Measurements from ENCODE around the gene ROR1.
"Not testable (repeated sequence)": the region's sequence is repeated elsewhere in the genome, so short reads cannot be mapped to it uniquely, and the experiment has no call there.

ROR1 gene

DNA sequence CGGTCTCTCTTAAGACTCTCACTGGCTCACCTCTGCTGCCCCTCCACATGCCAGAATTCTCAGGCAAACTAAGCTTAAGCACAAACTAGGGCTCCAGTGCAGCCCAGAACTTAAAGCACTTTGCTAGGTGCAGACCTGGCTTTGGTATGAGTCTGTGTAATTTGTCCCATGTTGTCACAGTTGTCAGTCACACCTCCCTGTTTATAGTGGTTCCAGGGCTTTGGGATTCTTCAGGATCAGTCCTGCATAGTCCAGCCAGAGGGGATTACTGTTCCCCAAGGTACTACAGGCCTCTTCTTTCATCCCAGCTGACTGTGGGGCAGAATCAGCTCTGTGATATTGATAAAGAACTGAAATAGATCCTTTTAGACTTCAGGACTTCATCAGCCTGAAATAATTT is 324.6 kb downstream of the ROR1 start:
- DNase-seq (ENCODE audit: low read depth in 2 of 2): no peak

DNA sequence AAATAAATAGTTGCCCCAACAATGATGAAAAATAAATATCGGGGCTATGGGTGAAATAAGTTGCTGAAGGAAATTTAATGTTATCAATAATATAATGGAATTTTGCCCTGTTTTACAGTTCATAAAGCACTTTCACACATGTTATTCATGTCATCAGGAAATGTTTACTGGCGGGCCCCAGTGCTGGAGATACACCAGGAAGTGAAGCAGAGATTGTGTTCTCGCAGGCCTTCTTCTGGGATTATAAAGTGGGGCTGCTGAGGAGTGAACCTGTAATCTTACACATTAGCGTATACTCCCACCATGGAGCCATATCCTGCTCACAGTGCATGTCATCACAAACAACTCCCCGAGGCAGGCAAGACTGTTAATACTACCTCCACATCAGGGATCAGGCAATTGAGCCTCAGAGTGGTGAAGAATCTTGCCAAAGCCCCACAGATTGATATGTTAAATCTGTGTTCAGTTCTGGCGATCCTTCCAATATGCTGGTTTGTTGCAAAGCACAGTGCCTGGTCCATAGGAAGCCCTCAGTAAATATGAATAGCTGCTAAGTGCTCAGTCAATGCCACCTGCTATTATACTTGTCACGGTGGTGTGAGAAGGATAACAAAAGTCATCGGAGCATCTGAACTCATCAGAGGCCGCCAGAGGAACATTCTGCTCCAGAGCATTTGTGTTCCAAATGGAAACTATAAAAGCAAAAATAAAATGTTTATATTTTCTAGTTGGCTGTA is 325.2 kb downstream of the ROR1 start:
- DNase-seq (ENCODE audit: low read depth in 2 of 2): no peak

DNA sequence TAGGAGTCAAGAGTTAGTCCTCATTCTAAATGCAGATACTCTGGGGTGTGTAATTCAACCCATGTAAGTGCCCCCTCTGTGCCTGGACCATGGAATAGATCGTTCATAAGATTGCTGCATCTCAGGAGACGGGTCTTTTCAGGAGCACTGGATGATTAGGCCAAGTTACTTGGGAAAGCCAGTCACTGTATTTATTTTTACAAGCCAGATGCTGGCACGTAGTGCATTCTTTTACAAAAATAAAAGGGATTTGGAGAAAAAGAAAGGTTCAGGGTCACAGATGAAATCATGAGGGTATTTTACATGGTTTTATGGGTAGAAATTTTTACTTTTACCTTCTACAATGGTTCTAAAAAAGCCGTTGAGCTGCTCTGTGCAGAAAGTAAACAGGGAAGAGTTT is 327.0 kb downstream of the ROR1 start:
- no peak for DNase-seq (ENCODE audit: low read depth in 2 of 2)

DNA sequence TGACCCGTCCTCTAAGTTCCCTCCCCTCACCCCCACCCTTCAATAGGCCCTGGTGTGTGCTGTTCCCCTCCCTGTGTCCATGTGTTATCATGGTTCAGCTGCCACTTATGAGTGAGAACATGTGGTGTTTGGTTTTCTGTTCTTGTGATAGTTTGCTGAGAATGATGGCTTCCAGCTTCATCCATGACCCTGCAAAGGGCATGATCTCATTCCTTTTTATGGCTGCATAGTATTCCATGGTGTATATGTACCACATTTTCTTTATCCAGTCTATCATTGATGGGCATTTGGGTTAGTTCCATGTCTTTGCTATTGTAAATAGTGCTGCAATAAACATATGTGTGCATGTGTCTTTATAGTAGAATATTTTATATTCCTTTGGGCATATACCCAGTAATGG is 330.8 kb downstream of the ROR1 start:
- not testable (repeated sequence) for DNase-seq (ENCODE audit: low read depth in 2 of 2)

DNA sequence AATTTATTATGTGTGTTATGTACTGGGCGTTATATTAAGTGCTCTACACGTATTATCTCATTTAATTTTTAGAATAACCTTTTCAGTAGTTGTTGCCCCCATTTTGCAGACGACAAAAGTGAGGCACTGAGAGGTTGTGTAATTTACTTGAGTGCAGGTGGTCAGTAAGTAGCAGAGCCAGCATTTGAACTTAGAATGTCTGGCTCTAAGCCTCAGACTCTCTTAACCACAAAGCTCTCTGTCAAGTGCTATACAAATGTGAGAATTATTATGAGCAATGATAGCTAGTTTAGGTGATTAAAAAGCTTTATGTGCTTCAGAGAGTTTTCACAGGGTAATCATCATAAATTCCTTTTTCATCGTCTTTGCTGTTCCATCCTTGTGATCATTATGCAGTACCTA is 333.3 kb downstream of the ROR1 start:
- DNase-seq (ENCODE audit: low read depth in 2 of 2): no peak

DNA sequence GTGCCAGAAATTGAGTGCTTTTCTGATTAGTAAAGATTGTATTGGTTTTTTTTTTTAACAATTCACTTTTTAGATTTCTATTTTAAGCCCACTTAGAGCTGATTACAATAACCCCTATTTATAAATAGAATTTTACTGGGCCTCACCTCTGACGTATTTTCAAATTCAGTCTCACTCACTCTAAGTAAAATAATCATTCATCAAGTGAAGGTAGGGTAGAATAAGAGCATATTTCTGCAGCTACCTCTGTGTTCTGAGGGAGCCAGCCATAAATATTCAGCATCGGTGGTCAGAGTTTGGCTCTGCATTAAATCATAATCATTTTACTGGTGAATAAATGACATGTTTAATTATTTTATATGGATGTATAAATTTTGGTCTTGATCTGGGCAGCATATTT is 333.8 kb downstream of the ROR1 start:
- no peak for DNase-seq (ENCODE audit: low read depth in 2 of 2)

DNA sequence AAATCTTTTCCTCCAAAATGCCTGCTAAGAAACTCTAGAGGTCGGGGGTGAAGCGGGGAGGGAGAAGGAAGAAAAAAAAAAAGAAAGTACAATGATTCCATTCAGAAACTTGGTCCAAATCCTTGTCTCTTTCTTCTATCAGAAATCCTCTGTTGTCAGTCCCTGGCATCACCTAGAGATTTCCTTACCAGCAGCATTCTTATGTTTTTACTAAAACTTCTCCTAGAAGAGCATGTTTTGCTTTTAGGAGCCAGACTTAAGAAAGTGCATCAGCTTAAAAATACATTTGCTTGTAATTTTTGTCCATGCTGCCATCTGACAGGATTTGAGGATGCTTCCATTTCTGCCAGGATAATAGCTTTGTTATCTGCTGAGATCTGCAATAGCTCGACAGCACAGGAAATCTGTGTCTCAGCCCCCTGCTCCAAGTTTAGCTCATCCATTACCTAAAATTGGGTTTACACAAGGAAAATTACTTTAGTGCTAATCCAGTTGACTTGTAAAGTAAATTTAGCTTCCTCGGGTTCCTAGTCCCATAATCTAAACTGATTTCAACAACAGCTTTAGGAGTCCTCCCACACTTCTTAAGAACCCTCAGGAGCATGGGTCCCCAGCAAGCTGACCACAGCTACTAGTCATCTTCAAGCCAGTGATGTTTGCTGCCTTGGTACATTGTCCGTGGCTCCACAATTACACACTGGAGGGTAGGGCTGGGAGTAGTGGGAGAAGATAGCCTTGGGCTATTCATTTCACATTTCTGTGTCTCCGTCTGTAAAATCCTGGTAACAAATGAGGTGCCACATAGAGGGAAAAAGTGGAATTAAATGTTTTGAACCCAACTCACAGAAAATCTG is 337.3 kb downstream of the ROR1 start:
- no peak for DNase-seq (ENCODE audit: low read depth in 2 of 2)

DNA sequence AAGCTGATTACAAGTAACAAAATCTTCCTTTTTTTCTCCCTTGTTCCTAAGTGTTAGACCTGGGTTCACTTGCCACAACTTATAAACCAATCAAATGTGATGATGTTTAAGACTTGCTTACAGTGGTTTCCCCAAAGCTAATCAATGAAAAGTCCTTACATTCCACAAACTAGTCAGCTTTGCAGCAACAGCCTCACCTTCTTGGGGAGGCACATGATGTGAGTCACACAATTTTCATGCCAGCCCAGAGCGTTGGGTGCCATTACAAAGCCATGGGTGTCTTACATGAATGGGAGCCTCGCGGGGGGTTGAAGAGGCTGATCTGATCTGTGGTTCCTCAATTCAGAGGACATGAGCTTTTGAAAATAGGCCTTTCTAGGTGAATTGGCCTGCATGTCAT is 338.0 kb downstream of the ROR1 start:
- no peak for DNase-seq (ENCODE audit: low read depth in 2 of 2)

DNA sequence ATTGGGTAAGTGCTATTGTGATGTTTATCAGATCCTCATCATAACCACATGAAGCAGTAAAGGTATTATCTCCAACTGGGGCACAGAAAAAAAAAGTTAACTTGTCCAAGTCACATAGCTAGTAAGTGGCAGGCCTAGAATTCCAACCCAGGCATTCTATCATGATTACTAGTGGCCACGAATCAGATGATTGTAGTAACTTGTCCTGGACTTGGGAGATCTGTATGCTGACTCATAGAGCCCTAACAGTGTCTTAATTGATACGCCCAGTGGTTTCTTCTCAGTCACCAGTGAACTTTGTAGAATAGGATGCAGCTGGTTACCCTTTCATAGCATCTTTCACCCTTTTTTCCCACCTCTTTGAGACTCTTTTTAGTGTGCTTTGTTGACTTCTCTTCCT is 338.5 kb downstream of the ROR1 start:
- peak in 1 of 2 experiments; percentile 49 for DNase-seq (ENCODE audit: low read depth in 2 of 2)

DNA sequence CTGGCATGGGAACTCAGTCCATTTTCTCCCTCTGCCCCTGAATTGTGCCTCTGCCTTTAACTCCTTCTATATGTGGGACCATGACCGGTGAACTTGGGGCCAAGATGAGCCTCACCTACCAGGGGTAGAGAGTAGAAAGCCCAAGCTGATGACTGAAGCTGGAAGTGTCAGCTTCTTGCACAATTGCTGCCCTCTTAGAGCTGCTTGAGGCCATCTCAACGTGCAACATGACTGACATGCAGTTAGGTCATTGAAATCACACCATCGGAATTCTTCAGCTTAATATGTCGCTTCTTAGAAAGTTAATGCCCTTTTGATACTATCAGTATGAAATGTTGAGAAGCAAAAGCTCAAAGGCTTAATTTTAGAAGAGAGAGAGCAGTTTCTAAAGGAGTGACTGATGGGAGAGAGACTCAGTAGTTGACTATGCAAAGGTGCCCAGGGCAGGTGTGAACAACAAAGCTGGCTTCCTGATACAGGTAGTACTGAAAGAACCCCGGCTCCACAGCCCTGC is 340.3 kb downstream of the ROR1 start:
- DNase-seq (ENCODE audit: low read depth in 2 of 2): no peak

DNA sequence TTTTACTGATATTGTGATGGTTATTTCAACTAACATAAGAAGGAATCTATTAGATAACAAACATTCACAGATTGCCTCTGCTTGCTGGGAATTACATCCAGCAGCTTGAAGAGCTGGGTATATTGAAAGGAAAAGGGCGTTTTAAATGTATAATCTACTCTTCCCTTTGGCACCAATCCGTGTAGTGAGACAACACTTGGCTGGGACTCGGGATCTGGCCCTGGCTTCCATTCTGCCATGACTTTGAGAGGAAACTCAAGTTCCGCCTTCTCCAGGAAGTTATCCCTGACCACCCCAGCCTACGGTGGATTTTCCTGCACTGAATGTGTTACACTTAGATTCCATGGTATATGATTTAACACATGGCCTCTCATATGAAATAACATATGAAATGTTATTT is 342.7 kb downstream of the ROR1 start:
- no peak for DNase-seq (ENCODE audit: low read depth in 2 of 2)

DNA sequence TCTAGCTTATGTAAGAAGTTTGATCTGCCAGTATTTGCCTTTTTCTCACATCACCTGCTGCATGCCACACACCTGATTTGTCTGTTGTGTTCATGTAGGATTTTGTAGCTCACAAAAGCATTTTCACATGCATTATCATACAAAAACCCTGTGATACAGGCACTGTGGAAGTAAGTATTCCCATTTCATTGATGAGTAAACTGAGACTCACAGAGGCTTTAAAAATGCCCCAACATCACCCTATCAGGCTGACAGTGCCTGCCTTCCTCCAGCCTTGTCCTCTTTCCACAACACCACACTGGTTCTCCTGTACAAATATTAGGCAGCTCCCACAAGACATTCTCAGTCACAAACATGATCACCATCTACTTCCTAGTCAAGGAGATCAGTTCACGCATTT is 343.7 kb downstream of the ROR1 start:
- no peak for DNase-seq (ENCODE audit: low read depth in 2 of 2)

DNA sequence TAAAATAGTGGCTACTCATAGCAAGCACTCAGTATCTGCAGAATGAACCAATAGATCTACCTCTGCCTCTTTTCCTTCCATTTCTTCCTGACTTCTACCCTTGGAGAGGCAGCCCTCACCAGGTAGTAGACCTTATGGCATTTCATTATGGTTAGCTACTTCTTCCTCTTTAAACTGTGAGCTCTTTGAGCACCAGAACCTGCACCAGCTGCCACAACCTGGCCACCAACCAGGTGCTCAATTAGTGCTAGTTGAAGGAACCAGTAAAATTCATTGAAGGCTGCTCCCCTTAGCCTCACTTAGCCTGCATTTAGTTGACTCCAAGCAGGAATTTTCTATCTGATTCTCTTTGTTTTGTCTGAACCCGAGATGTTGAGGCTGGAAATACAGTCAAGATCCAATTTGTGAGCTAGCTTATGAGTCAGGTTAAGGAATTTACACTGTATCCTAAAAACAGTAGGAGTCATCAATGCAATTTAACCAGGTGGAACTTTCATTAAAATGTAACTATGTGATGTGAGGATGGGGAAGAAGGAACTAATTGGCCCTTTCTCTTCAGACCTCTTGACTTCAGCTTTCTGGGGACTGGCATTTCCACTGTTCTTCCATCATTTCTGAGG is 348.1 kb downstream of the ROR1 start:
- no peak for DNase-seq (ENCODE audit: low read depth in 2 of 2)

DNA sequence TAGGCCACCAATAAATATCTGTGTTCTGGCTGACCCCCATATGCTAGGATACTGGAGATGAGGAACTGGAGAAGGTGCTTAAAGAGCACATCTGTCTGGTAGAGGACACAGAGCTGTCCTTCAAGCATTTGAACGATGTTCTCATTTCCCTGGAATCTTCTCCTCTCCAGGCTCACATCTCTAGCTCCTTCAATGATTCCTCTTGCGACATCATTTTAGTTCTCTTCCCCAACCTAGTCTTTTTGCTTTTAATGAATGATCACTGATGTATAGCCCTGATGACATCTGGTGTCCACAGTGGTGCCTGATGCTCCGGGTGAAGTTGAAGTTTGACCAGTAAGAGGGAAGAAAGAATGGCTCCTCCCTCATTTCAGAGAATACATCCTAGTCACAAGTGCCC is 348.8 kb downstream of the ROR1 start:
- DNase-seq (ENCODE audit: low read depth in 2 of 2): no peak

DNA sequence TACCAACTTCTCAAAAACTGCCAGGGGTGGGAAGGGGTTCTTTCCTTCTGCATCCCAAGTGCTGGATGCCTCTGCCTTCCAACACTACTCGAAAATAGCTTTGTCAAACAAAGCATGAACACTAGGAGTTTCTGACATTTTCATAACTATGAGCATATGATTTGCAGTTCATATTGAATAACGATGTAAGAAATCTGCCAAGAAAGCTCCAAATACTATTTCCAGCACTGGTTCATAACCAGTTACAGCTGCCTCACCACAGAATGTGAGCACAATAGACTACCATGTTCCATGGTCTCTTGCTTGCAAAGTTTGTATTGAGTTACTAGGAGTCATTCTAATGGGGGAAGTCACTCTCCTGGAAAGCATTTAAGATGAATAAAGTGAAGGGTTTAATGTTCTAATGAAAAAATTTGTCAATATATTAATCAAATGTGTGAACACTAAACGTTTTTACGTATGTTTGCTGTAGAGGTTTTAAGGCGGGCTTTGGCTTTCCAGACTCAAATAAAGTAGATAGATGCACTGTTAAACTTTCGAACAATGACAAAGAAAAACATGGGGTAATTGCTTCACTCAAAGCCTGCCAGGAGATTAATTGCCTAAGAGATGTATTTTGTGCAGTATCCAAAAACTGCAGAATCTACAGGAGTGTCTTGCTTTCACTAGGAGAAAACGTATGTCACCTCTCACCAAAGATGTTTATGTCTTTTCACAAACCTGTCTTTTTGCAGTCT is 351.1 kb downstream of the ROR1 start:
- DNase-seq (ENCODE audit: low read depth in 2 of 2): no peak

DNA sequence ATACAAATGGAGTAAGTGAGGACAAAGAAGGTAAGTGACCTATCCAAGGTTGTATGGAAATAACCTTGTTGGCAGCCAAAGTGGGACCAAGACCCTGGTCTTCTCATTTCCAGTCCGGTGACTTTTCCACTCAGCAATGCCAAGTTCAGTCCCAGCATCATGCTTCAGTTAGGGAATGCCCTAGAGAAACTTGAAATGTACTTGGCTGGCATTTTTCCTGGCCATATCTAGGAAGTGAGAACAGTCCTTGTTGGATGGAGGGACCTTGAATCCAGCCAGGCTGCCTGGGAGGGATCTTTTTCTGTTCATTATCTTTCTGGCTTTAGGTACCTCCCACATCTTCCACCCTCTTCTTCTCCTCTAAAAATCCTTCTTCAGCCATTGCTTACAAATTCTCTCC is 352.8 kb downstream of the ROR1 start:
- DNase-seq (ENCODE audit: low read depth in 2 of 2): no peak

DNA sequence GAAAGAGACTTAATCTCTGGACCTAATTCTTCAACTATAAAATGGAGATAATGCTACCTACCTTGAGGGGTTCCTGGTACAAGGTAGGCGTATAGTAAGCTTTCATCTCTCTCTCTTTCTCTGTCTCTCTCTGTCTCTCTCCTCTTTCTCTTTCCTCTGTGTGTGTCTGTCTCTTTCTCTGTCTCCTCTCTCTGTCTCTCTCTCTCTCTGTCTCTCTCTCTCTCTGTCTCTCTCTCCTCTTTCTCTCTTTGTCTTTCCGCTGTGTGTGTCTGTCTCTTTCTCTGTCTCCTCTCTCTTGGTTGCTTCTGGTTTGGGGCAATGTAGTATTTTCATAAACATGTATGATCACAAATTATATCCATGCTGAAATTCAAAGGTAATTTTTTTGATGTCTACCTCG is 353.5 kb downstream of the ROR1 start:
- DNase-seq (ENCODE audit: low read depth in 2 of 2): no peak

DNA sequence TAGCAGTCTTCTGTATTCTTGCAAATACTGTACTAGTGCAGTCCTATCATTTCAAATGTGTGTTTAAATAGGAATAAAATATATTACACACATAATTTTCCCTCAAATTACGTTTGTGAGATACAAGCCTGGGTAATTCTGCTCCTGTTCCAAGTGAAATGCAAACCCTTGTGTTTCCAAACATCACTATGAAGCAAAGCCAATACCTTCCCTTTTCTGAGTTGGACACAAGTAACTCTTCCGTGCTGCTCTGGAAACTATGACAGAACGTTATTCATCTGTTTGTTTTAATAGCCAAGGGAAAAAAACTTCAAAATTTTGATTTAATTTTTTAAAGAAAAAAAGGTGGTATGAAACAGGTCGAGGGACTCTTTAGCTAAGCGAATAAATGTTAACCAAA is 355.9 kb downstream of the ROR1 start:
- no peak for DNase-seq (ENCODE audit: low read depth in 2 of 2)

DNA sequence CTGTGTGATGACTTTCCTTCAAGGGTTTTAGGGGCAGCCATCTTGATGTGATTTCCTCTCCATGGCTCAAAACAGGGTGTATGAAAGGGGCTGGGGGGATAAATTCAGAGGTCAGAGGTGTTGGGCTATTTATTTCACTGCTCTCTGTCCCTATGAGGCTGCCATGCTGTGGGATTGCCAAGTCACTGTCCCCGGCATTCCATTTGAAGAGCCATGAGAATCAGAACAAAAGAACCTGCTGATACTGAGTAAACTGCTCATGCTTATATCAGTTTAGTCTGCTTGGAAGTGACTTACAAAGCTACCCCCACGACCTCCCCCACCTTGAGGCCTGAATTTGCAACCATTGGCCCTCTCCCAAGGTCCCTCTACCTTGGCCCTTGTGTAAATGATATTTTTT is 357.3 kb downstream of the ROR1 start:
- DNase-seq (ENCODE audit: low read depth in 2 of 2): no peak

DNA sequence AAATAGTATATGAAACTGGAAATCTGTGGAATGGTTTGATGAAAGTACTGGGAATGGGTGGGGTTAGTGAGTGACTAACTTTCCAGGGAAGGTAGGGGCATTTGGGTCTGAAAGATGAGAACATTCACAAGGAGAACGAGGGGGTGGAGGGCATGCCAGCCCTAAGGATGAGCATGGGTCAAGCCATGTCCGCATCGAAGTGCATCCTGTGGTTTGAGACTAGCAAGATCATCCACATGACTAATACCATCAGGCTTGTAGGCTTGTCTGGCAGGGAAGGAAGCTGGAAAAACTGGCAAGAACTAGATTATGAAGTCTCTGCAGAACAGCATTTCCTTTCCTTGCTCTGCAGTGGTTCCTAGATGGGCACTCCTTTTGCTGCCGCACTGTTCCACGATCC is 359.2 kb downstream of the ROR1 start:
- DNase-seq (ENCODE audit: low read depth in 2 of 2): peak in 1 of 2 experiments; percentile 42

DNA sequence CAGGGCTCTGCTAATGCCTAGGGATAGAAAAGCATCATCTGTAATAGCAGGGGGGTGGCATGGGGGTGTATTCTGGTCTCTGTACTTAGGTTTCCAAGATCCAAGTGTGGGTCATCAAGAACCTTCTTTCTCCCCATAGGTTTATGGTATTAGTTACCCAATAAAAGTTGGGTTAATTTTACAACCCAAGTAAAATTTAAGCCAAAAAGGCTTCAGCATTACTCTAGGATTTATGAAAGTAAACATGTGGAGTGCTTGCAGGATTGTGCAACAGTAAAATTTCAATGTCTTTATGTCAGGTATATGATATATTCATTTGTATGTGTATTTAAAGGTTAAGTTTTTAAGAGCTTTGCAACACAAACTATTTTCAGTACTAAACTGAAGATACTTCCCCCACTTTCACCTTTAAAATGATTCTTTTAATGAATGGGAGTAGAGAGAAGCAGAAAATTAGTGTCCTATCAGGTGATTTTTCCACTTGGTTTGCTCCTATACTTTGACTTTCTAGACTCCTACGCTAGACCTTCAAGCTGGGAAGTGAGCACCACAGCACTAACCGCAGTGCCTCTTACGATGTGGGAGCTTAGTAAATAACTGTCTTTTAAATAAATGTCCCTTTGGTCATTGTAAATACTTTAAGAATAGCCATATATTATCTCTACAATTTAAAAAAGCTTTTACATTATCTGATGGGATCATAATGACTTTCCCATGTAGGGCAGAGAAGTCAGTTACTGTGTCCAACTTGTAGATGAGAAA is 361.8 kb downstream of the ROR1 start:
- peak in 1 of 2 experiments; percentile 45 for DNase-seq (ENCODE audit: low read depth in 2 of 2)
